Fibroblast of the aortic adventitia (primary cell): ENCODE measurements around the gene TBC1D2. TPM values are rescaled to one million over a fixed set of nuclear protein-coding genes. Genes with fewer than 3 reads are reported as not detected.
A peak's percentile ranks its signal among the peaks of the same experiment; 100 is the strongest.

Experiments used
- DNase-seq: peaks from one replicate; pipeline ENCODE4 v3.0.0-alpha.2; 2010; ENCODE audit warnings: low read depth
- H3K4me3 ChIP-seq: 2 replicates; pipeline ENCODE4 v1.5.1; 2011; ENCODE audit warnings: low read depth, mild to moderate bottlenecking, control low read depth, low read length, moderate library complexity
- total RNA-seq: library from RNA; depleted of rRNA; stranded (reverse); fragments of >200 nt; gene quantifications from 2 replicates; pipeline ENCODE4 v1.2.3, GENCODE V29; 2012; ENCODE audit warnings: low replicate concordance
- TF ChIP-seq, protein P1 (sequence below): IDR thresholded peaks from 2 replicates; pipeline ENCODE4 v1.5.1; 2011; ENCODE audit warnings: mild to moderate bottlenecking, low read length, control low read depth, inconsistent platforms; ENCODE audit not compliant: insufficient read depth

TBC1D2 gene
- total RNA-seq, 1 donor: 20.7 TPM

DNA sequence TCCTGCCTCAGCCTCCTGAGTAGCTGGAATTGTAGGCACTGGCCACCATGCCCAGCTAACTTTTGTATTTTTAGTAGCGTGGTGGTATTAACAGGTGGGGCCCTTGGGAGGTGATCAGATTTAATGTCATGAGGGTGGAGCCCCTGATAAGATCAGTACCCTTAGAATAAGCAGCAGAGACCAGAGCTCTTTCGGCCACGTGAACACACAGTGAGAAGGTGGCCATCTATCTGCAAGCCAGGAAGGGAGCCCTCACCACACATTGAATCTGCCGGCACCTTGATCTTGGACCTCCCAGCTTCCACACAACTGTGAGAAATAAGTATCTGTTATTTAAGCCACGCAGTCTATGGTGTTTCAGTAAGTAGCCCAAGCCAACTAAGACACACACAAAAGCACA is 22.5 kb downstream of the TBC1D2 start:
- no peak for DNase-seq
- H3K4me3 ChIP-seq: no peak overlapping the region
- TF ChIP-seq, protein P1, sequence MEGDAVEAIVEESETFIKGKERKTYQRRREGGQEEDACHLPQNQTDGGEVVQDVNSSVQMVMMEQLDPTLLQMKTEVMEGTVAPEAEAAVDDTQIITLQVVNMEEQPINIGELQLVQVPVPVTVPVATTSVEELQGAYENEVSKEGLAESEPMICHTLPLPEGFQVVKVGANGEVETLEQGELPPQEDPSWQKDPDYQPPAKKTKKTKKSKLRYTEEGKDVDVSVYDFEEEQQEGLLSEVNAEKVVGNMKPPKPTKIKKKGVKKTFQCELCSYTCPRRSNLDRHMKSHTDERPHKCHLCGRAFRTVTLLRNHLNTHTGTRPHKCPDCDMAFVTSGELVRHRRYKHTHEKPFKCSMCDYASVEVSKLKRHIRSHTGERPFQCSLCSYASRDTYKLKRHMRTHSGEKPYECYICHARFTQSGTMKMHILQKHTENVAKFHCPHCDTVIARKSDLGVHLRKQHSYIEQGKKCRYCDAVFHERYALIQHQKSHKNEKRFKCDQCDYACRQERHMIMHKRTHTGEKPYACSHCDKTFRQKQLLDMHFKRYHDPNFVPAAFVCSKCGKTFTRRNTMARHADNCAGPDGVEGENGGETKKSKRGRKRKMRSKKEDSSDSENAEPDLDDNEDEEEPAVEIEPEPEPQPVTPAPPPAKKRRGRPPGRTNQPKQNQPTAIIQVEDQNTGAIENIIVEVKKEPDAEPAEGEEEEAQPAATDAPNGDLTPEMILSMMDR: no peak

DNA sequence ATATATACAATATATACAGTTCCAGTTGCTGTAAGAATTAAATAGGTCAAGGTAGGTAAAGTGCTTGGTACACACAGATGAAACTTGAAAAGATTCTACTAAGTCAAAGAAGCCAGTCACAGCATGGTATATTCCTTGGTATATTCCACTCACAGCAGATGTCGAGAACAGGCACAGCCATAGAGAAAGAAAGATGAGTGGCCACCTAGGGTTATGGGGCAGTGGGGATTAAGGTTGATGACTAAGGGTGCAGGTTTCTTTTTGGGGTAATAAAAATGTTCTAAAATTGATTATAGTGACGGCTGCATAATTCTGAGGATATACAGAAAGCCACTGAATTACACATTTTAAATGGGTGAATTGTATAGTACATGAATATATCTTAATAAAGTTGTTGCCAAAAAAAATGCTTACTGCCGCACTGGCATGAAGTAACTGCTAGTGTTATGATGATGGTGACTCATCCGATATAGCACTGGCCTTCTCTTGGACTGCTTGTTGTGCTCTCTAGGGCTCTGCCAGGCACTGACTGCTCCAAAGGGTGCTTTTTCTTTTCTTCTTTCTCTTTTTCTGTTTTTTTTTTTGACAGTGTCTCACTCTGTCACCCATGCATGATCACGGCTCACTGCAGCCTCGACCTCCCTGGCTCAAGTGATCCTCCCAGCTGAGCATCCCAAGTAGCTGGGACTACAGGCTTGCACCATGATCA is 23.5 kb downstream of the TBC1D2 start:
- TF ChIP-seq, protein P1: no peak
- H3K4me3 ChIP-seq: no peak overlapping the region
- peak; percentile 91 for DNase-seq

DNA sequence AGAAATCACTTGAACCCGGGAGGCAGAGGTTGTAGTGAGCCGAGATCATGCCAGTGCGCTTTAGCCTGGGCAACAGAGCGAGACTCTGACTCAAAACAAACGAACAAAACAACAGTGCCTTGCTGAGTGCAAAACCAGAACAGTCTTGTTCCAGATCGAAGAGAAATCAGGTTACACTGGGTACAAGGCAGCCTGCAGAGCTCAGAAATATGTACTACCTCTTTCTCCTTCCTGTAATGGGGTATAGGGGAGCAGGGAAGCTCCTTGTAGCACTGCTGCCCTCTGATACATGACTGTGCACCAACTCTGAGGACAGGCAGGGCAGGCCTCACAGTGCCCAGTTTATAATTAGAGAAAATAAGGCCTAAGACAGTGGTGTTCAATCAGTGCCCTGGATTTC is 24.7 kb downstream of the TBC1D2 start:
- TF ChIP-seq, protein P1: no peak
- H3K4me3 ChIP-seq: no peak overlapping the region
- DNase-seq: no peak

DNA sequence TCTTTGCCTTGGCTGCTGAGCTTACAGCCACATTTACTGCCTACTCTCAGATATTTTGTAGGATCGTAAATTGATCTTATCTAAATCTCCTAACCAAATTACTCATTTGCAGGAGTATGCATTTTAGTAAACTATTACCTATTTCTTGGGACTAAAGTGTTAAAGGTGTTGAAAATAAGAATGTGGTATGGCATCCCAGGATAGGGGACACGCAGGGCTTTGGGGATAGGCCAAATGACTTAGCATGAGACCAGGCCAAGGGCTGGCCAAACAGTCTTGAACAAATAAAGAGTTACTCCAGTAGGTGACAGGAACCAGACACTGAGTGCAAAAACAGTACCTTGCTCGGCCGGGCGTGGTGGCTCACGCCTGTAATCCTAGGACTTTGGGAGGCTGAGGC is 25.1 kb downstream of the TBC1D2 start:
- DNase-seq: no peak
- TF ChIP-seq, protein P1: no peak
- no peak overlapping the region for H3K4me3 ChIP-seq

DNA sequence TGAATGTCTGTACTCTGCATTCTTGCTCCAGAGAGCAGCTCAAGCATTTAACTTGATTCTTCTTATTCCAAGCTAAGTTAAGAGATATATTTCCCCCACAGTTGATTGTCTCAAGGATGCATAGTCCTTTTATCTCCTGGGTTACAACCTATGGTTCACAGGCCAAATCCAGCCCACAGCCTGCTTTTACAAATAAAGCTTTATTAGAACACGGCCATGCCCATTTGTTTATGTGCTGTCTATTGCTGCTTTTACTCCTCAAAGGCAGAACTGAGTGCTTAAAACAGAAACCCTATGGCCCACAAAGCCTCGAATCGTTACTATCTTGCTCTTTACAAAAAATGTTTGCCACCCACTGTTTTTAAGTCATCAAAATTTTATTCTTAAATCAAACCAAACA is 25.8 kb downstream of the TBC1D2 start:
- TF ChIP-seq, protein P1: no peak
- no peak overlapping the region for H3K4me3 ChIP-seq
- DNase-seq: no peak

DNA sequence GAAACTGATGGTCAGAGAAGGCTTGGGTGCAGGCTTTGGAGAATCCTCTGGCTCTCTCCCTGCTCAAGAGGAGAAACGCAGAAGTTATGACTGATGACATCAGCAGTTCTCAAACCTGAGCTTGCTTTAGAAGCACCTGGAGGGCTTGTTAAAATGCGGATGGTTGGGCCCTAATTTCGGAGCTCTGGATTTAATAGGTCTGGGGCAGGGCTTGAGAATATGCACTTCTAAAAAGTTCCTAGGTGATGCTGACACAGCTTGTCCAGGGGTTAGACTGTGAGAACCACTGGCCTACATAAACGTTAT is 26.4 kb downstream of the TBC1D2 start:
- DNase-seq: no peak
- TF ChIP-seq, protein P1: no peak
- H3K4me3 ChIP-seq: no peak overlapping the region
